BE2C (cell line): Measurements from ENCODE around the gene YDJC.
"Not testable (repeated sequence)": the region's sequence is repeated elsewhere in the genome, so short reads cannot be mapped to it uniquely, and the experiment has no call there.

Experiments used
- DNase-seq: peaks from one replicate; pipeline ENCODE4 v3.0.0-alpha.2; 2020
- H3K27me3 ChIP-seq: fragments of 250-450 bp; sonication (Bioruptor Pico); 2 replicates; pipeline ENCODE4 v1.5.1; 2020; ENCODE audit warnings: mild to moderate bottlenecking
- H3K36me3 ChIP-seq: fragments of 250-450 bp; sonication (Bioruptor Pico); 2 replicates; pipeline ENCODE4 v1.5.1; 2020; ENCODE audit warnings: mild to moderate bottlenecking
- H3K4me1 ChIP-seq: fragments of 250-450 bp; sonication (Bioruptor Pico); 2 replicates; pipeline ENCODE4 v1.5.1; 2020
- H3K4me3 ChIP-seq: 2 replicates; pipeline ENCODE4 v1.5.1; 2011; ENCODE audit warnings: low read depth, low read length
- H3K9me3 ChIP-seq: fragments of 250-450 bp; sonication (Bioruptor Pico); 2 replicates; pipeline ENCODE4 v1.5.1; 2020
- CTCF ChIP-seq: IDR thresholded peaks from 2 replicates; pipeline ENCODE4 v1.5.1; 2012; ENCODE audit warnings: mild to moderate bottlenecking, low read depth, low read length

Gene YDJC

GRCh38 chr22:21587803-21588611 is 41.8 kb downstream of the YDJC start:
- peaks cover 28% of the 10 kb centered on the region for H3K36me3 ChIP-seq
- no peaks in the 10 kb centered on the region for H3K4me1 ChIP-seq
- TF ChIP-seq CTCF, result no peak
- no peaks in the 10 kb centered on the region for H3K9me3 ChIP-seq
- DNase-seq, result no peak
- no peaks in the 10 kb centered on the region for H3K27me3 ChIP-seq
- no peak overlapping the region for H3K4me3 ChIP-seq

- H3K4me3 ChIP-seq, result no peak overlapping the region
- no peaks in the 10 kb centered on the region for H3K9me3 ChIP-seq
- H3K4me1 ChIP-seq, result no peaks in the 10 kb centered on the region
- TF ChIP-seq CTCF, result no peak
- DNase-seq, result no peak
- H3K36me3 ChIP-seq, result peaks cover 20% of the 10 kb centered on the region
- H3K27me3 ChIP-seq, result no peaks in the 10 kb centered on the region
These were observed 44.4 kb downstream of the YDJC start for GRCh38 chr22:21585389-21585788.

- Histone ChIP-seq H3K27me3 (no peaks in the 10 kb centered on the region), H3K4me1 (no peaks in the 10 kb centered on the region), H3K36me3 (peaks cover 11% of the 10 kb centered on the region), H3K4me3 (no peak overlapping the region), H3K9me3 (no peaks in the 10 kb centered on the region)
- DNase-seq, result no peak
- no peak for TF ChIP-seq CTCF
These were observed 46.8 kb downstream of the YDJC start for GRCh38 chr22:21582801-21583740.

GRCh38 chr22:21581009-21581713 is 48.7 kb downstream of the YDJC start:
- H3K4me1 ChIP-seq, result not testable (repeated sequence)

GRCh38 chr22:21580623-21581007 is 49.2 kb downstream of the YDJC start:
- H3K27me3 ChIP-seq, DNase-seq, H3K9me3 ChIP-seq, H3K36me3 ChIP-seq, H3K4me3 ChIP-seq, H3K4me1 ChIP-seq: not testable (repeated sequence)

More at GRCh38 chr22:21581009-21581713, 48.7 kb downstream of the YDJC start:
- H3K4me3 ChIP-seq, H3K36me3 ChIP-seq, DNase-seq, H3K27me3 ChIP-seq, H3K9me3 ChIP-seq: not testable (repeated sequence)

- Histone ChIP-seq H3K36me3 (peaks cover 12% of the 10 kb centered on the region), H3K4me1 (no peaks in the 10 kb centered on the region), H3K9me3 (no peaks in the 10 kb centered on the region), H3K4me3 (no peak overlapping the region), H3K27me3 (no peaks in the 10 kb centered on the region)
- no peak for DNase-seq
- no peak for TF ChIP-seq CTCF
These were observed 50.4 kb downstream of the YDJC start for GRCh38 chr22:21579474-21579851.
